Kidney epithelial cell (primary cell): ENCODE results near the gene PPP2R5C. TPM values are rescaled to one million over a fixed set of nuclear protein-coding genes. Genes with fewer than 3 reads are reported as not detected.

ENCODE experiments used
- DNase-seq: peaks from one replicate; pipeline ENCODE4 v3.0.0-alpha.2; 2010; ENCODE audit warnings: low read depth
- H3K27me3 ChIP-seq: 2 replicates; pipeline ENCODE4 v1.6.0; 2011; ENCODE audit warnings: low read length; ENCODE audit not compliant: control insufficient read depth, insufficient read depth
- H3K36me3 ChIP-seq: 2 replicates; pipeline ENCODE4 v1.5.1; 2011; ENCODE audit warnings: low read length; ENCODE audit not compliant: control insufficient read depth, insufficient read depth
- H3K4me3 ChIP-seq: 2 replicates; pipeline ENCODE4 v1.5.1; 2011; ENCODE audit warnings: low read depth, mild to moderate bottlenecking, control low read depth, low read length
- CTCF ChIP-seq: IDR thresholded peaks from 2 replicates; pipeline ENCODE4 v1.5.1; 2011; ENCODE audit warnings: mild to moderate bottlenecking, moderate library complexity, low read length, control low read depth, inconsistent platforms; ENCODE audit not compliant: insufficient read depth, poor library complexity, severe bottlenecking
- total RNA-seq: library from RNA; depleted of rRNA; stranded (reverse); fragments of >200 nt; gene quantifications from 2 replicates; pipeline ENCODE4 v1.2.3, GENCODE V29; 2015

Gene PPP2R5C
- total RNA-seq, 1 donor from 2014 or later: 79.6 TPM

GRCh38 chr14:101898416-101898815 is 136.9 kb downstream of the PPP2R5C start:
- Histone ChIP-seq H3K36me3 (no peaks in the 10 kb centered on the region), H3K4me3 (no peak overlapping the region), H3K27me3 (no peaks in the 10 kb centered on the region)
- no peak for TF ChIP-seq CTCF
- DNase-seq: no peak

DNA sequence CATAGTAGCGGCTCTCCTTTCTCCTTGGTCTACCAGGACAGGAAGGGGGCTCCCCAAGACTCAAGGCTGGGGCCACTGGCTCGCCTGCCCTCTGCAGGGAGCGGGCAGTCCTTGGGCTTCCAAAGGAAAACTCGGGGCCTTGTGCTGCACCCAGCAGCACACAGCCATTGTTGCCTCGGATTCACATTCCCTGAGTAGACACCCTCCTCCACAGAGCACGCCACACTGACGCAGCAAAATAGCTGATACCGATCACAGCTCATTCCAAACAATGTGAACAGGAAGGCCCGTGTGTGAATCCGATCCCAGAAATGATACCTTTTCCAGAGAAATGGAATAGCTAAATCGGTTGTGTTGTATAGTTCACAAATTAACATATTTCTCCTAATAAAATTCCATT is 137.8 kb downstream of the PPP2R5C start:
- Histone ChIP-seq H3K4me3 (no peak overlapping the region), H3K36me3 (no peaks in the 10 kb centered on the region), H3K27me3 (no peaks in the 10 kb centered on the region)
- no peak for DNase-seq
- TF ChIP-seq CTCF: no peak

- no peaks in the 10 kb centered on the region for H3K27me3 ChIP-seq
- H3K36me3 ChIP-seq: no peaks in the 10 kb centered on the region
- H3K4me3 ChIP-seq: no peak overlapping the region
- TF ChIP-seq CTCF: no peak
- no peak for DNase-seq
Measured at GRCh38 chr14:101900253-101900652, 138.7 kb downstream of the PPP2R5C start.

- H3K4me3 ChIP-seq: no peak overlapping the region
- H3K36me3 ChIP-seq: peaks cover 2% of the 10 kb centered on the region
- DNase-seq: no peak
- TF ChIP-seq CTCF: no peak
- no peaks in the 10 kb centered on the region for H3K27me3 ChIP-seq
Measured at GRCh38 chr14:101903111-101903561, 141.6 kb downstream of the PPP2R5C start.

GRCh38 chr14:101905614-101906013 is 144.1 kb downstream of the PPP2R5C start:
- DNase-seq: no peak
- no peak for TF ChIP-seq CTCF
- H3K4me3 ChIP-seq: no peak overlapping the region
- H3K27me3 ChIP-seq: no peaks in the 10 kb centered on the region
- H3K36me3 ChIP-seq: peaks cover 2% of the 10 kb centered on the region

DNA sequence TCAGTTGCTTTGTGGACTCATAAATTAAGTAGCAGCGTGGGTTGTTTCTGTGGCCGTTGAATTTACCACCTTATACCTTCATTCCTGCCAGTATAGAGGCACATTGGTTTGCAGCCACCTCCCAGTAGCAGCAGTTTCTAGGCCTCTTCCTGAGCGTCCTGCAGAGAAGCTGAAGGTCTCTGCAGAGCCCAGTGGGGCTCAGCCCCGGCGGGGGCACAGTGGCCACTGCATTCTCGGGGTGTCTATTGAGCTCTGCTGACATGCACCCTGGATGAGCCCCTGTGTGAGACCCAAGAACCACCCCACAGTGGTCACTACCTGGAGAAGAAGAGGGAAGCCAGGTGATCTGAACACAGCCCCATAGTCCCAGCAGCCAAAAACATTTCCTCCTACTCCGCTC is 145.1 kb downstream of the PPP2R5C start:
- no peak for DNase-seq
- Histone ChIP-seq H3K36me3 (peaks cover 2% of the 10 kb centered on the region), H3K4me3 (no peak overlapping the region), H3K27me3 (no peaks in the 10 kb centered on the region)
- TF ChIP-seq CTCF: no peak
